GM21529 (cell line): ENCODE measurements around the gene ZNF296.

Experiments
- ATAC-seq: cut with Tn5 transposase; IDR thresholded peaks from one replicate; pipeline ENCODE4 v1.9.1; 2021; ENCODE audit not compliant: unreplicated experiment

Gene ZNF296

DNA sequence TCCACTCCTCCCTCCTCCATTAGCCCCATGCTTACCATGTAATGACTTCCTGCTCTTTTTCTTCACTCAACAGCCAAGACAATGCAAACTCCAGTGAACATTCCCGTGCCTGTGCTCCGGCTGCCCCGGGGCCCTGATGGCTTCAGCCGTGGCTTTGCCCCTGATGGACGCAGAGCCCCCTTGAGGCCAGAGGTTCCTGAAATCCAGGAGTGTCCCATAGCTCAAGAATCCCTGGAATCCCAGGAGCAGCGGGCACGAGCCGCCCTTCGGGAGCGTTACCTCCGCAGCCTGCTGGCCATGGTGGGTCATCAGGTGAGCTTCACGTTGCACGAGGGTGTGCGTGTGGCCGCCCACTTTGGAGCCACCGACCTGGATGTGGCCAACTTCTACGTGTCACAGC is 13.8 kb upstream of the ZNF296 start:
- no peak for ATAC-seq

DNA sequence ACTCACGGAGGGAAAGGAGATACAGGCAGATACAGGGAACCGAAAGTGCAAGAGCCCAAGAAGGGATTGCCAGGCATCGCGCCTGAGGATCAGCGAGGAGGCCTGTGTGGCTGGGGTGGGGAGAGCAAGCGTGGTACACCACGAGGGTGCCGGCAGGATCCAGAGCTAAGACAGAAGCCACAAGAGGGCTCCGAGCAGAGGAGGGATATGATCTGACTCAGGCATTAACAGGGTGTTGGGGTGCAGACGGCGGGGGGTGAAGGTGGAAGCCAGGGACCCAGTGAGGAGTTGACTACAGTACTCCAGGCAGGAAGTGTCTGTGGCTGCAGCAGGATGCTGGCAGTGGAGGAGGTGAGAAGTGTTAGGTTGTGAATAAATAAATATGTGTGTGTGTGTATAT is 11.3 kb upstream of the ZNF296 start:
- no peak for ATAC-seq

DNA sequence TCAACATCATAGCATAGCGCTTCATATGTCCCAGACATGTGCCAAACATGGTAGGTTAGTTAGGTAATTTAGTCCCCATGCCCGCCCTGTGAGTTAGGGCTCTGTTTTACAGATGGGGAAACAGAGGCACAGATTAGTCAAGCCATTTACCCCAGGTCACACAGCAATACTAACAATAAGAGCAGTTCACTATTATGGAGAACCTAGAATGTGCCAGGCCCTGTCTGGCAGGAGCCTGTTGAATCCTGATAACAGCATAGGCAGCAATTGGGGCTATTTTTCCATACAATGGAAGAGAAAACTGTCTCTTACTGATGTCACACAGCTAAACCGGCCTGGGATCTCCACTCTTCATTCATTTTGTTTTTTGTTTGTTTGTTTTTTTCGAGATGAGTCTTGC is 10.2 kb upstream of the ZNF296 start:
- ATAC-seq = no peak

DNA sequence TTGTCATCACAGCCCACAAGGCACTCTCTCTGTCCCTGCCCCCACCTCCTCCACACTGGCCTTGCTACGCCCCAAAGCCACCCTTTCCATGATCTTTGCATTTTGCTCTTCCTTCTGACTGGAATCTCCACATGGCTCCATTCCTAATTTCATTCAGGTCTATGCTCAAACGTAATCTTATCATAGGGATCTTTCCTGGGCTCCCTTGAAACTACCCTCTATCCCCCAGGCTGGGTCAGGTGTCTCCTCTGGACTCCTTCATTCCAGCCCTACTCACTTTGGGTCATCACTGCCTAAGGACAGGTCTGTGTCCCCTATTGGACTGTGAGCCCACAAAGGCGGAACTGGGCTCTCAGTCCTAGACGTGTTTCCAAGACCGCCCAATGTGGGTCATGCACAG is 5.9 kb upstream of the ZNF296 start:
- ATAC-seq = no peak

DNA sequence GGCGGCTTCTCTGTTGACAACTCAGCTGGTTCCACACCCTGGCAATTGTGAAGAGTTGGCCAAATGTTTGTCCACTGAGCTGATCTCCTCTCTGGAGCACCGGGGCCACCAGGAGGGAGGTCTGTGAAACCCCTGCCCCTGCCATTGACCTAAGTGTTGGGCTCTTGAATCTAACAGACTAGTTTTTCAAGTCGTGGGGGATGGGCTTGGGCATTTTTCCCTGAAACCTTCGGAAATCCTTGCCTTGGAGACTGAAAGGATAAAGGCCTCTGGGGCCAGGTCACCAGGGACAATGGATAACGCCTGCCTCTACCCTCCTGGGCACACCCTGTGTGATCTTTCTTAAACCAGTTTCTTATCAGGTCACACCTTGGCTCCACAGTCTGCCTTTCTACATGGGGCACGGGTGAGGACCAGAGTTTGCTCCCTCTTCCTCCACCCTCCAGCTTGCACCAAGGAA is 3.7 kb upstream of the ZNF296 start:
- no peak for ATAC-seq

DNA sequence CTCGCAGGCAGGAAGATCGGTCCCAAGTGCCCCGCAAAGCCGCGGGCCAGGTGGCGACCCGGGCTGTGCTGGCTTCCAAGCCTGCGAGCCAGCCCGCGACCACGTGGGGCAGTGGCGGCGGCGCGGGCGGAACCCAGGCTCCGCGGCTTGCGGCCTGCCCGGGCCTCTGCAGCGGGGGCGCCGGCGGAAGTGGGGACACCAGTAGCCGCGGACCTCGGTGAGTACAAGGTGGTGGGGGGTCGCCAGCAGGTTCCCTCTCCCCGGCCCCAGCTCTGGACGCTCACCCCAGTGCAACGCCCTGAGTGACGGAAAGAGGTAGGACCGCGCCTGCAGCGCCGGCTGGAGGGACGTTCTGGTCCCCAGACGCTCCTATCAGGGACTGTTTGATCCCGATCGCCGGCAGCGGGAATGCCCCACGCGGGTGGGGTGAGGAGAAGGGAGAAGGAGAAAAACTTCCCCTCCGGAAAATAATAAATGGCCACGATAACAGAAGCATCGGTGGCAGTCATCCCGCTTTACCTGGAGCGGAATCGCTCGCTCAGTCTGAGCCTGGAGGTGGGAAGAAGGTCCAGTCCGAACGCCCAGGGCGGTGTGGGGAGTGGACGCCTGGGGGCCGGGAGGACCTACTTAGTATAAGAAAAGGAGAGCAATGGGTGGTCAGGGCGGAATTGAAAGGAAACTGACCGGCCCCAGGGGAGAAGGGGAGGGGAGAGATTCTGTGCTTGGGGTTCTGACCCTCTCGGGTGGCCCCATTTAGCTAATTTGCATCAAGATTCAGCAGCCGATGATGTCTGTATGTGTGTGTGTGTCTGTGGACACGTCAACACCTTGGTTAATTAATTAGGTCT is 3.0 kb upstream of the ZNF296 start, which contains the start of gene GEMIN7:
TSS of gene GEMIN7 (plus strand) at position 198 of the 848 bp plus-strand sequence. CDS start 10,855 bp downstream, outside the sequence.
- ATAC-seq = no peak

DNA sequence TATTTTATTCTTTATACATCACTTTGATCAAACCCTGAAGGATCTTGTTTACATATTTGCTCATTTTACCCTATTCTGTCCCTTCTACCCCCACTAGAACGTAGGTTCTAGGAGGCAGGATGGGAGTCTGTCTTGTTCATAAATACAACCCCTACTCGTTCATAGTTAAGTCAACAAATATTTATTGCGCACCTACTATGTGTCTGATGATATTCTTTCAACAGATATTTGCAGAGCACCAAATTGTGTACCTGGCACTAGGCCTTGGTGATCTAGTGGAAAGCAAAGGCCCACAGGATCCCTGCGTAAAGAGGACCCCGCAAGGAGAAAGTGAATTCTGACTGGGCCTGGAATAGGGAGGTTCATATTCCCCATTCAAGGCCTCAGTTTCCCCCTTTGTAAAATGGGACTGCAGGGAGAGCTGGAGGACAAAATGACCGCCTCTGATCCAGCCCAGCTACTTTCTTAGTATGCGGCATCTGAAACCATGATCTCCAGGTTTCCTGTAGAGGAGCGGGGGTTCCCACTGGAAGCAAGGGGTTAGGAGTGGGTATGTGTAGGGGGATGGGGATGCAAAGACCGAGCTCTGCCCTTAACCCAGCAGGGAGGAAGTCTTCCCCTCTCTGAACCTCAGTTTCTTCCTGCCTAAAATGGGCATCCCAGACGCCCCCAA is 2.2 kb upstream of the ZNF296 start:
- no peak for ATAC-seq

DNA sequence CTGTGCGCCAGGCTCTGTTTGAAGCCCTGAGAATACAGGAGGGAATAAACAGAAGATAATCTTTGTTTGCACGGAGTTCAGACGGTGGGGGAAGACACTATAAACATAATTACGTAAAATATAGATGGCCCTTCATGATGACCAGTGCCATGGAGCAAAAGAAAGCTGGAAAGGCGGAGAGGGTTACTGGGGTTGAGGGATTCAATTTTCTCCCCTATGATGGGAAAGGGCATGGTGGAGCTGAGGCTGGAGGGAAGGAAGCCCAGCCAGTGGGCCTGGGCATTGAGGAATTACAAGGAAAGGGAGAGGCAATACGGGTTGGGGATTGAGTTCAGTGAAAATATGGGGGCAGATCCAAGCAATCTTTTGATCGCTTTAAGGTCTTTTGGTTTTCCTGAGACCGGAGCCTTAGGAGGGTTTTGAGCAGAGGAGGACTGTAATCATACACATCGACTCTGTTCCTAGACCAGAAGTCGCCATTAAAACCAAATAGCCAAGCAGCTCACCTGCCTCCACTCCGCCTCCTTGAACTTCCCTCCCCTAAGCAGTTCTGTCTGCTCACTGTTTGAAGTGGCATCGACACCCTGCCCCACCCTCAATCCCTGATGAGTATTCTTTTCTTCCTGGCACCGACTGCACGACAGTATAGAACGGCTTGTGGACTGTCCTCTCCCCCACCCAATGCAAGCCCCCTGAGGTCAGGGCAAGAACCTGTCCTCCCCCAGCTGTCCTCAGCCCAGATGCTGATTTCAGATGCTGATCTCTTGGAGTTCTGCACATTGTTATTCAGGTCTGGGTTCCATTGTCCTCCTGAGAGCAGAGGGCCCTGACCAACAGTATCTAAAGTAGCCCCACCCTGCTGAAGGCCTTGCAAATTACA is 813 bp upstream of the ZNF296 start:
- ATAC-seq = no peak

DNA sequence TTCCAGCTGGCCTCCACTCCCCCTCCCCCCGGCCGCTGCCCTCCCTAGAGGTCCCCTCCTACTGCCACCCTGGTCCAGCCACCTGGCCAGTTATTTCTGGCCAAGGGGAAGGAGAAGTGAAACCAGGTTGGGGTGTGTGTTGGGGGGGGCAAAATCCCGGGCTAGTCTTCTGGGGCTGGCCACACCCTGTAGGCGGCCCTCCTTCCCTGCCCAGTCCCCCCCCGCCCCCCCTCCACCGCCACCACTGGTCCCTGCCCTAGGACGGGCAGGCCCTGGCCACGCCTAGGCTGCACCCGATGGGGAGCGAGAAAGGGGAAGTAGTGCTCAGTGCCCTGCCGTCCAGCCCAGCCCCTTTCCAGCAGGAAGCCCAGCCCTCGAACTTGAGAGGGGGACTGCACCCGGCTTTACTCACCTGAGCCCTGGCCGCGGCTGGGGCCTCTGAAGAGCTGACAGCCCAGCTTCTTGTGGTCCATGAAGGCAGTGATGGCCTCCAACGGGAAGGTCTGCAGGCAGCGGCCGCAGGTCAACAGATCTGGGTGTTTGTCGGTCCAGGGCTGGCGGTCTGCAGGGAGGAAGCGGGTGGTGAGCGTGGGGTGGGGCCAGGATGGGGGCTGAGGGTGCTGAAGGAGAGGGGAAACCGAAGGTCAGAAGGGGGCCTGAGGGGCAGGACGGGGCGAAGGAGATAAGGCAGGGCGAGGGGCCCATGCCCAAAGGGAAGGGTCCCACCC is 813 bp downstream of the ZNF296 start:
- peak; percentile 62 for ATAC-seq

DNA sequence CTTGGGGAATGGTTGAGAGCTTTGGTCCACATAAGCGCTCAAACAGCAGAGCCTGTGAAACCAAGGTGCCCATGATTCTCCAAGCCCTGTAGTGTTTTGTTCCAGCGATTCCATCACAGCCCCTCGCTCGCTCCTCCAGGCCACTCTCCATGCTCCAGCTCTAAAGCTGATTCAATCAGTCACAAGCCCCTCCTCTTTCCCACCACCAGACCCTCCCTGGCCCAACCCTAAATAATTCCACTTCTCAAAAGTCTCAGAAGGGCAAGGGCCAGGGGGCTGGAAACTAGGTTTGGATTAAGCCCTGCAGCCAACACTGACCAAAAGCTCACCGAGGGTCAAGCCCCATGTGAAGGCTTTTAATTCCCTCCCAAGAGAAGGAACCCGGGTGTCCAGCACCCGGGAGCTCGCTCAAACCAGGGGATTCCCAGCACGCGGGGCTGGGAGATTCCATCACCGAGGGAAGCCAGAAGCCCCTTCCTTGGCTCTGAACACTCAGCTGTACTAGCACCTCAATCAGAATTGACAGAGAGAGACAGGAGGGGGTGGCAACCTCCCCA is 1.5 kb downstream of the ZNF296 start:
- no peak for ATAC-seq

DNA sequence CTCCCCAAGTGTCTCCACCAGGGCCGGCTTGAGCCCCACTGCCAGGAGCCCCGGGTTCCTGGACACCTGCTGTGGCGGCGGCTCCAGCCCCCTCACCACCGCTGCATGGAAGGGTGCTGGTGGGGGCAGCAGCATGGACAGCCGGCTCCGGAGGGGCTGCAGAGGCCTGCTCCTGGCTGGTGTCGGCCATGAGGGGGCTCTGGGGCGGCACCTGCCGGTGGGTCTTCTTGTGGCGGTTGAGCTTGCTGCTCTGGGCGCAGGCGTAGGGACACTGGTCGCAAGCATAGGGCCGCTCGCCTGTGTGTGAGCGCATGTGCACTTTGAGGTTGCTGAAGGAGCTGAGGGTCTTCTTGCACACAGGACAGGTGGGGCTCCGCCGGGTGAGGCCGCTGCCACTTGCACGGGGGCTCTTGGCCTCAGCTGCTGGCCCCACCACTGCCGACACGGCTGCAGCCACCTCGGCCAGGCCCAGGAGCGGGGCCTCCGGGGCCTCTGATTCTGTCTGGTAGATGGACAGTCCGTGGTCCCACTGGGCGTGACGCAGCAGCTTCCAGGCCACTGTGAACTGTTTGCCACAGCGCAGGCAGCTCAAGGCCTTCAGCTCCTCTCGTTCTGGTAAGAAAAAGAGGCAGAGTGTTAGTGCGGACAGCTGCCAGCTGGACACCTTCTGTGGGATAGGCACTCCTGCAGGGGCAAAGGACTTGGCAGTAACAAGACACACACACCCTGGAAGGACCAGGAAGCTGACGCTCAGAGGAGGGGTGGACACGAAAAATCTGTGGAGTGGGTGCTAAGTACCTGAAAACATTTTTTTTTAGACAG is 4.1 kb downstream of the ZNF296 start:
- no peak for ATAC-seq

DNA sequence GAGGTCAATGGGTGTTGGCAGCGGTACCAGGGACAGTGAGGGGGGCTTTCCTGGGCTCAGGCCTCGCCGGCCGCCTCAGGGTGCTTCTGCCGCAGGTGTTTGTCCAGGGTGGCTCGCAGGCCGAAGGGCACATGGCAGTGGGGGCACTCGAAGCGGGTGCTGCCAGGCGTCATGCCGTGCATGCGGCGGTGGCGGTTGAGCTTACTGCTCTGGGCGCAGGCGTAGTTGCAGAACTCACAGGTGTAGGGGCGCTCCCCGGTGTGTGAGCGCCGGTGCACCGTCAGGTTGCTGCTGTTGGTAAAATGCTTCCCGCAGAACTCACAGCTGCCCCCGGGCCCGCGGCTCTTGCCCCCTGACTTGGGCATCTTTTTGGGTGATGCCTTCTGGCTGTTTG is 4.7 kb downstream of the ZNF296 start:
- no peak for ATAC-seq

DNA sequence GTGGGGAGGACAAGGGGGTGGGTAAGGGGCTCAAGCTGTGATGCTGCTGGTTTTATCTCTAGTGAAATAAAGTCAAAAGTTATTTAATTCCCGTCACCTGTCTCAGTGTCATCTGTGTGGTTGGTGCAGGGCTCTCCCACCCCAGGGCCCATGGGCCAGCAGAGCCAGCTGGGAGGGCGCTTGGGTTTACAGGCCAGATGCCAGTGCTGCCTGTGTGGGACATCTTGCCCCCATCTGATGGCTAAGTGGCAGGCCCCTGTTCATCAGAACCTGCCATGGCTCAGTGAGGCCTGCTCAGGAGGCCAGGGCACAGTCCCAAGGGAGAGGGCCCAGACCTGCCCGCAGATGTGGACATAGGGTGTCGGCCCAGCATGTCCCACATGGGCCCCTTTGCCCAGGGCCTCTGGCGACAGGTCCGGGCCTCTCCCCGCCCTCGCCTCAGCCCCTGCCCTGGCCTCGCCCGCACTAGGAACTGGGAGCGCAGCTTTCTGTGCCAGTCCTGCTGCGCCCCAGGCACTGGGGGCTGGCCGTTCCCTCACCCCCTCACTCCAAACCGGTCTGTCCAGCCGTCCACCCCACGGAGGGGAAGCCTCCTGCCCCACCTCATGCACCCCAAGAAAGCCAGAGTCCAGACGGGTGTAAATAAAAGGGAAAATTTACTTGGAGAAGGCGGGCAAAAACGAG is 5.3 kb downstream of the ZNF296 start:
- no peak for ATAC-seq

DNA sequence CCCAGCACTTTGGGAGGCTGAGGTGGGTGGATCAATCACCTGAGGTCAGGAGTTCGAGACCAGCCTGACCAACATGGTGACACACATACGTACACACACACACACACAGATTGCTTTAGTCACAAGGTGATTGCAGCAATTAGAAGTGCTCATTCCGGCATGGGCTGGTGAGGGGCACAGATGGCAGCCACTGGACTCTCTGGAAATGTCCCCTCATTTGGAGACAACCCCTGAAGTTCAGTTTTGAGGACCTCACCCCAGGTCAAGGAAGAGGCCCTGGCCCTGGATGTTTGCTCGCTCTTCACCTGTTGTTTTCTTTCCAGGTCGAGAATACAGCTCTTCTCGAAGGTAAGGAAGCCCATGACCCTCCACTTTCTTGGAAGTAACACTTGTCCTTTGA is 6.1 kb downstream of the ZNF296 start:
- no peak for ATAC-seq

DNA sequence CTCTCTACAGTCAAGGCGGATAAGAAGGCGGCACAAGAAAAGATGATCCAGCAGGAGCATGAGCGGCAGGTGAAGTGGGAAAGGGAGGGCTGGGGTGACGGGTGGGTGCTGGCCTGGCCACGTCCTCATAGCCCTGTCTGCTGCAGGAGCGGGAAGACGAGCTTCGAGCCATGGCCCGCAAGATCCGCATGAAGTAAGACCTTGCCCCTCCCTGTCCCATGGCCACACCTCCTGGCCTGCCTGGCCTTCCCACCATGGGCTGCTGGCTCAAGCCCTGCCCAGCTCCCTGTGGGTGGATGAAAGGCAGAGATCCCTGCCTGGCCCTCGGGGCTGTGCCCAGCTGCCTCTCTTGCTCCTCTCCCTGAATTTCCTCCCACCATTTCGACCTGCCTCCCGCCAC is 7.2 kb downstream of the ZNF296 start:
- ATAC-seq = no peak

DNA sequence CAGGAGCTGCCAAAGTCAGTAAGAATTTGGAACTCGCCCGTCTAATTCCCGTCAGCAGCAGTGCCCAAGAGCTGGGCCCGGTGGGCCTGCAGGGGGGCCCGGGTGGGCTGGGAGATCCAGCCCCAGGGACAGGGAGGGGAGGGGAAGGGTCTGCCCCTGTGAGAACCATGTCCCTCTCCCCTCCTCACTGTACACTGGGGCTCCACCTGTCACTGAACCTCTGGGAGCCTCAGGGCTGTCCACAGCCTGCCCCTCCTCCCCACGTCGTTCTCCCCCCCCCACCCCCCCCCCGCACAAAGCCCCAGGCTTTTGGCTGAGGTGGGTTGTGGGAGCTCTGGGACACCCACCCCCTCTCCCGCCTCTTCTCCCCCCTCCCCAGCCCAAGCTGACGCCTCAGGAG is 8.2 kb downstream of the ZNF296 start:
- no peak for ATAC-seq

DNA sequence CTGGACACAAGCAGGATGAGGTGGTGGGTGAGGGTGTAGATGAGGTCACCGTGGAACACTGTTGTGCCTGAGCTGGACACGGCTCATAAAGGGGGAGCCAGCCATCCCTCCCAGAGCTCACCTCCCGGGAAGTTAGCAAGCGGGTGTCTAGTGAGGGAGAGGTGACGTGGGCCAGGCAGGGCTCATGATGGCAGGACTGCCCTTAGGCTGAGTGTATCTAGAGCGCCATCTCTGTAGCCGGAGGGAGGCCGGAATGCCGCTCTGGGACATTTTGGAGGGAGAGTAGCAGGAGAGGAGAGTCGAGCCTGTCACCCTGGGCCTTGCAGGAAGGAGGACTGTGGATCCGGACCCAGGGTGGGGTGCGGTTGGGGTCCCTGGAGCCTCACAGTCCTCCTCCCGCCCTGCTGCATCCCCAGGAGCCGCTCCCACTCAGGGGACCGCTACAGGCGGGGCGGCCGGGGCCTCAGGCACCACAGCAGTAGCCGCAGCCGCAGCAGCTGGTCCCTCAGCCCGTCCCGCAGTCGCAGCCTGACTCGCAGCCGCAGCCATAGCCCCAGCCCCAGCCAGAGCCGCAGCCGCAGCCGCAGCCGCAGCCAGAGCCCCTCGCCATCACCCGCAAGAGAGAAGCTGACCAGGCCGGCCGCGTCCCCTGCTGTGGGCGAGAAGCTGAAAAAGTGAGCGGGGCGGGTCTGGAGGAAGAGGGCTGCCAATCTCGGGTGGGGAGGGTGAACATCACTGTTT is 9.2 kb downstream of the ZNF296 start:
- ATAC-seq = no peak
